ENCODE measurements around the gene ZNF208.

The ZNF208 gene

DNA sequence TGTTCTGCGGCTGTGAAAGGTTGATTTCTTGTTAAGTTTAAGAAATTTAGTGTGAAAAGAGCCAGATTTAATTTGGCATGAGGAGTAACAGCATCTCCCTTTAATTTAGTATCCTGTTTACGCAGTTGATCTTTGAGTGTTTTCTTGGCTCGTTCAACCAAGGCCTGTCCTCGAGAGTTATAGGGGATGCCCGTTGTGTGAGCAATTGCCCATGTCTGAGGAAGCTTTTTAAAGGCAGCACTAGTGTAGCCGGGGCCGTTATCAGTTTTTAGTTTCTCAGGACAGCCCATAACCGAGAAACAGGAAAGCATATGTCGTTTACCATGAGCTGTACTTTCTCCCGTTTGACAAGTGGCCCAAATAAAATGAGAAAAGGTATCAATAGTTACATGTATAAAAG is 127.2 kb downstream of the ZNF208 start:
- DNase-seq: no peak

Data from RPMI8226 (cell line).